ENCODE results near the gene LUC7L3.

Gene LUC7L3

GRCh38 chr17:50692448-50693035 is 26.9 kb upstream of the LUC7L3 start:
- Histone ChIP-seq H3K18ac (ENCODE audit: low read depth in 1 of 2, low read length in 2 of 2) (no peak overlapping the region), H3K79me1 (replicated peaks; ENCODE audit: low read length, poor library complexity, severe bottlenecking) (peaks cover 8% of the 10 kb centered on the region), H3K14ac (ENCODE audit: low read length in 2 of 2) (no peak overlapping the region), H2AK5ac (ENCODE audit: low read length, severe bottlenecking) (peak overlapping the region; percentile 57), H3K4me2 (ENCODE audit: low read length, poor library complexity, severe bottlenecking) (peak overlapping the region; percentile 54), H3K36me3 (ENCODE audit: control insufficient read depth in 1 of 2, insufficient read depth in 2 of 2, low read depth in 1 of 2, low read length in 2 of 2) (peaks cover 9 to 51% of the 10 kb centered on the region in 2 experiments), H2BK15ac (ENCODE audit: low read depth, poor library complexity, severe bottlenecking) (no peak overlapping the region), H3K4ac (ENCODE audit: low read depth in 1 of 2, low read length in 2 of 2) (no peak overlapping the region), H3K4me3 (ENCODE audit: insufficient read depth in 1 of 2, low read depth in 1 of 2, low read length in 2 of 2) (no peak overlapping the region), H3K9me3 (ENCODE audit: control insufficient read depth, low read length) (no peaks in the 10 kb centered on the region), H3K23ac (ENCODE audit: low read length in 2 of 2) (no peak overlapping the region), H4K91ac (ENCODE audit: low read length) (no peak overlapping the region), H2BK12ac (ENCODE audit: low read length in 2 of 2) (no peak overlapping the region), H2BK5ac (ENCODE audit: low read depth, low read length, poor library complexity, severe bottlenecking) (peak overlapping the region; percentile 84), H3K4me1 (ENCODE audit: control insufficient read depth, insufficient read depth, low read depth, low read length) (peaks cover 40% of the 10 kb centered on the region), H3K9ac (ENCODE audit: low read length) (peak overlapping the region; percentile 45), H3K27me3 (ENCODE audit: control insufficient read depth in 1 of 2, insufficient read depth in 1 of 2, low read length in 2 of 2) (no peaks in the 10 kb centered on the region), H4K8ac (ENCODE audit: low read length) (no peak overlapping the region), H2BK120ac (ENCODE audit: low read depth, low read length) (no peak overlapping the region), H3K27ac (ENCODE audit: low read length, poor library complexity, severe bottlenecking) (peak overlapping the region; percentile 97), H2AFZ (ENCODE audit: low read depth, low read length) (no peak overlapping the region)
- 92% methylated on average over 6 of the region's 6 CpGs for WGBS
- no peak for DNase-seq

DNA sequence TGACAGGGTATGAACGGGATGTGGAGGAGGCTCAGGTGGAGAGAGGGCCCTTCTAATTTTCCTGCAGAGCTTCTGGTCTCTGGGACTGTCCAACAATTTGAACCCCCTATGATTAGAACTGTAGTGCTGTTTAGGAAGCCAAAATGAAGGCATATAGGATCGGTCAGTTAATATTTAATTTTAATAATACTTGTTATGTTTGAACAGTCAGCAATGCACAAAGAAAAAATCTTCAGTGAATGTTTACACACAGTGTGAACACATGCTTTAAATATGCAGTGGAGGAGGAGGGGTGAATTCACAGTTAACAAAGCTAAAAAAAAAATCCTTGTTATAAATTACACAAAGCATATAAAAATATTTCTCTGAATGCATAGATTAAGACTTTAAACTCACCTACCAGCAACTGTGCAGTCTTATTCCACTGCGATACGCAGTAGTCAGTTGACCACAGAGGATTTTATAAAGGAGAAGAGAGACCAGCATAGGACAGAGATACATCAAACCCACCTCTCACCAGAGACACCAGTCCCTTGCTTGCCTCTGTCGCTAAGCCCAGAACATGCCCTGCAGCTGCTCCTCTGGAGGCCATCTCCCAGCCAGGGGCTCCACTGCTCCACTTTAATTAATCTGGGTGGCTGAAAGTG is 26.2 kb upstream of the LUC7L3 start:
- Histone ChIP-seq H3K14ac (ENCODE audit: low read length in 2 of 2) (no peak overlapping the region), H4K8ac (ENCODE audit: low read length) (no peak overlapping the region), H4K91ac (ENCODE audit: low read length) (no peak overlapping the region), H2BK12ac (ENCODE audit: low read length in 2 of 2) (no peak overlapping the region), H3K18ac (ENCODE audit: low read depth in 1 of 2, low read length in 2 of 2) (no peak overlapping the region), H3K79me1 (replicated peaks; ENCODE audit: low read length, poor library complexity, severe bottlenecking) (peaks cover 10% of the 10 kb centered on the region), H3K23ac (ENCODE audit: low read length in 2 of 2) (no peak overlapping the region), H3K9me3 (ENCODE audit: control insufficient read depth, low read length) (no peaks in the 10 kb centered on the region), H2BK15ac (ENCODE audit: low read depth, poor library complexity, severe bottlenecking) (no peak overlapping the region), H3K4me3 (ENCODE audit: insufficient read depth in 1 of 2, low read depth in 1 of 2, low read length in 2 of 2) (no peak overlapping the region), H3K4me2 (ENCODE audit: low read length, poor library complexity, severe bottlenecking) (peak overlapping the region; percentile 54), H3K27me3 (ENCODE audit: control insufficient read depth in 1 of 2, insufficient read depth in 1 of 2, low read length in 2 of 2) (no peaks in the 10 kb centered on the region), H2BK120ac (ENCODE audit: low read depth, low read length) (no peak overlapping the region), H3K4ac (ENCODE audit: low read depth in 1 of 2, low read length in 2 of 2) (no peak overlapping the region), H3K36me3 (ENCODE audit: control insufficient read depth in 1 of 2, insufficient read depth in 2 of 2, low read depth in 1 of 2, low read length in 2 of 2) (peaks cover 9 to 58% of the 10 kb centered on the region in 2 experiments), H3K27ac (ENCODE audit: low read length, poor library complexity, severe bottlenecking) (peak overlapping the region; percentile 99), H2AK5ac (ENCODE audit: low read length, severe bottlenecking) (peak overlapping the region; percentile 99), H2AFZ (ENCODE audit: low read depth, low read length) (no peak overlapping the region), H3K9ac (ENCODE audit: low read length) (peak overlapping the region; percentile 45), H3K4me1 (ENCODE audit: control insufficient read depth, insufficient read depth, low read depth, low read length) (peaks cover 37% of the 10 kb centered on the region), H2BK5ac (ENCODE audit: low read depth, low read length, poor library complexity, severe bottlenecking) (peak overlapping the region; percentile 100)
- no peak for DNase-seq
- WGBS: 96% methylated on average over 4 of the region's 5 CpGs

DNA sequence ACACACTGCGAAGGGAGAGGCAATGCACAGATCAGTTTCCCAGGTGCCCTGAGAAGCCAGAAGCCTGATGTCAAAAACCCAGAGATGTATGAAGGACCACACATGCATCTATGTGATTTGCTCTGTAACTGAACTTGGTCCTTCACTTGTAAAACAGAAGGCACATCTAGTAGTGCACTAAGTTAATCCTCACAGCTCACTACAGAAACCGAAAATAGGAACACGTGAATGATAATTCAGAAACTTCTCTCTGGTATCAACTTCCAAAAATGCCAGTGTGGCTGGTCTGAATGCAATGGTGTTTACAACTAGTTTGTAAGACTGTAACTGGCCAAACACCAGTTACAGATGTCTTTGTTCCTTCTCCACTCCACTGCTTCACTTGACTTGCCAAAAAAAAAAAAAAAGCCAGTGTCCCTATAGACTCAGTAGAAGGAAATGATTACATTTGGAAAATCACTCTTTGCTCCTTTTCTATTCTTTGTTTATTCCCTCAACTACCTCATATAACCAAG is 23.0 kb upstream of the LUC7L3 start:
- no peak overlapping the region for H3K4me2 ChIP-seq (ENCODE audit: low read length, poor library complexity, severe bottlenecking)
- H3K27me3 ChIP-seq (ENCODE audit: control insufficient read depth in 1 of 2, insufficient read depth in 1 of 2, low read length in 2 of 2): no peaks in the 10 kb centered on the region
- no peak overlapping the region for H4K8ac ChIP-seq (ENCODE audit: low read length)
- H3K4me3 ChIP-seq (ENCODE audit: insufficient read depth in 1 of 2, low read depth in 1 of 2, low read length in 2 of 2): no peak overlapping the region
- no peak overlapping the region for H3K18ac ChIP-seq (ENCODE audit: low read depth in 1 of 2, low read length in 2 of 2)
- WGBS: 86% methylated on average over 1 of the region's 3 CpGs
- H2BK12ac ChIP-seq (ENCODE audit: low read length in 2 of 2): no peak overlapping the region
- no peak overlapping the region for H2AK5ac ChIP-seq (ENCODE audit: low read length, severe bottlenecking)
- no peak overlapping the region for H3K14ac ChIP-seq (ENCODE audit: low read length in 2 of 2)
- no peak overlapping the region for H2BK15ac ChIP-seq (ENCODE audit: low read depth, poor library complexity, severe bottlenecking)
- H2AFZ ChIP-seq (ENCODE audit: low read depth, low read length): no peak overlapping the region
- H3K4ac ChIP-seq (ENCODE audit: low read depth in 1 of 2, low read length in 2 of 2): no peak overlapping the region
- peaks cover 17% of the 10 kb centered on the region for H3K4me1 ChIP-seq (ENCODE audit: control insufficient read depth, insufficient read depth, low read depth, low read length)
- peaks cover 18 to 79% of the 10 kb centered on the region in 2 experiments for H3K36me3 ChIP-seq (ENCODE audit: control insufficient read depth in 1 of 2, insufficient read depth in 2 of 2, low read depth in 1 of 2, low read length in 2 of 2)
- no peak for DNase-seq
- H3K79me1 ChIP-seq (replicated peaks; ENCODE audit: low read length, poor library complexity, severe bottlenecking): peaks cover 13% of the 10 kb centered on the region
- H4K91ac ChIP-seq (ENCODE audit: low read length): no peak overlapping the region
- H3K9me3 ChIP-seq (ENCODE audit: control insufficient read depth, low read length): no peaks in the 10 kb centered on the region
- H2BK5ac ChIP-seq (ENCODE audit: low read depth, low read length, poor library complexity, severe bottlenecking): no peak overlapping the region
- no peak overlapping the region for H2BK120ac ChIP-seq (ENCODE audit: low read depth, low read length)
- no peak overlapping the region for H3K23ac ChIP-seq (ENCODE audit: low read length in 2 of 2)
- H3K27ac ChIP-seq (ENCODE audit: low read length, poor library complexity, severe bottlenecking): no peak overlapping the region
- H3K9ac ChIP-seq (ENCODE audit: low read length): no peak overlapping the region

DNA sequence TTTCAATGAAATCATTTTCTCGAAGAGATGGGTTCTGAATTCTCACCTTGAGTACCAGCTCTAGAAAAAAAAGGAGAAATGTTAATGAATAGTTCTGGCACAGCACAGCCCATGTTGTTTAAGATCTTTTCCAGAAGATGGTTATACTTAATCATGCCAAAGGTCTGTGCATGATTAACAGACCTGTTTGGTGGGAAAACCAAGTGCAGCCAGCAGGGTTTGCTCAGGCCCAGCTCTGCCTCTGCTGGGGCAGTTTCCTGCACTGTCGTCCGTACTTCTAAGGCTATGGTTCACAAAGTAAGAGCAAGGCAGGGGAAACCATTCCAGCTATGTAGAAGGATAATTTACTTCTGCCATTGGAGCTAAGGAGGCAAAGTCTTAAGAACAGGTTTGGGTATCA is 22.3 kb upstream of the LUC7L3 start:
- Histone ChIP-seq H4K8ac (ENCODE audit: low read length) (no peak overlapping the region), H3K27me3 (ENCODE audit: control insufficient read depth in 1 of 2, insufficient read depth in 1 of 2, low read length in 2 of 2) (no peaks in the 10 kb centered on the region), H3K14ac (ENCODE audit: low read length in 2 of 2) (no peak overlapping the region), H3K9ac (ENCODE audit: low read length) (no peak overlapping the region), H2BK15ac (ENCODE audit: low read depth, poor library complexity, severe bottlenecking) (no peak overlapping the region), H3K27ac (ENCODE audit: low read length, poor library complexity, severe bottlenecking) (peak overlapping the region; percentile 43), H3K23ac (ENCODE audit: low read length in 2 of 2) (no peak overlapping the region), H3K4me1 (ENCODE audit: control insufficient read depth, insufficient read depth, low read depth, low read length) (peaks cover 12% of the 10 kb centered on the region), H2BK5ac (ENCODE audit: low read depth, low read length, poor library complexity, severe bottlenecking) (no peak overlapping the region), H3K36me3 (ENCODE audit: control insufficient read depth in 1 of 2, insufficient read depth in 2 of 2, low read depth in 1 of 2, low read length in 2 of 2) (peaks cover 18 to 73% of the 10 kb centered on the region in 2 experiments), H2AK5ac (ENCODE audit: low read length, severe bottlenecking) (no peak overlapping the region), H2BK120ac (ENCODE audit: low read depth, low read length) (no peak overlapping the region), H2AFZ (ENCODE audit: low read depth, low read length) (no peak overlapping the region), H2BK12ac (ENCODE audit: low read length in 2 of 2) (no peak overlapping the region), H3K4ac (ENCODE audit: low read depth in 1 of 2, low read length in 2 of 2) (no peak overlapping the region), H3K4me2 (ENCODE audit: low read length, poor library complexity, severe bottlenecking) (no peak overlapping the region), H3K4me3 (ENCODE audit: insufficient read depth in 1 of 2, low read depth in 1 of 2, low read length in 2 of 2) (no peak overlapping the region), H3K18ac (ENCODE audit: low read depth in 1 of 2, low read length in 2 of 2) (no peak overlapping the region), H4K91ac (ENCODE audit: low read length) (no peak overlapping the region), H3K9me3 (ENCODE audit: control insufficient read depth, low read length) (no peaks in the 10 kb centered on the region), H3K79me1 (replicated peaks; ENCODE audit: low read length, poor library complexity, severe bottlenecking) (peaks cover 13% of the 10 kb centered on the region)
- WGBS: 97% methylated on average over 3 of the region's 3 CpGs
- no peak for DNase-seq
